Hepatocyte (in vitro differentiated cells): ENCODE measurements around the gene PADI2.

Source experiments
- CTCF ChIP-seq: fragments of 200-600 bp; sonication (generic); IDR thresholded peaks from 2 replicates; pipeline ENCODE4 v1.5.1; 2016; ENCODE audit warnings: antibody characterized with exemption, mild to moderate bottlenecking; ENCODE audit not compliant: poor library complexity
- EZH2 ChIP-seq: fragments of 200-600 bp; sonication (generic); IDR thresholded peaks from 2 replicates; pipeline ENCODE4 v1.6.1; 2016; ENCODE audit warnings: antibody characterized with exemption, mild to moderate bottlenecking, borderline replicate concordance
- EZH2phosphoT487 ChIP-seq: fragments of 200-600 bp; sonication (generic); IDR thresholded peaks from one replicate; pipeline ENCODE4 v1.6.1; 2018; ENCODE audit warnings: antibody characterized with exemption, mild to moderate bottlenecking, low read depth, moderate library complexity; ENCODE audit not compliant: unreplicated experiment, severe bottlenecking

DNA sequence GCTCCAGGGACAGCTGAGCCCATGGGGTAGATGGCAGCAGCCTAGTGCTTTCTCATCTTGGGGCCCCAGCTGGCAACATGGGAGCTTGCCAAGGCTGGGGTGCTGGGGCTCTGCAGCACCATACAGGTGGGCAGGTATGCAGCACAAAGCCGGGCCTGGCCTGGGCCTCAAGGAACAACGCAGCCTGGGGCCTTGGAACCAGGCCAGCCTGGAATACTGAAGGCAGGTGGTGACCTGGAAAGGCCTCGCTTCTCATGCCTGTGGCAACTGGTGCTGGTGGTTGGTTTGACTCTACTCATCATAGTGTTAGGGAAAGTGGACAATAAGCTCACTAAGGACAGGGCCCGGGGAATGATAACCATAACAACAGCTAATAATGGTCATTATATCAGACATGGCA is 38.4 kb downstream of the PADI2 start:
- TF ChIP-seq CTCF (no peak), EZH2 (no peak), EZH2phosphoT487 (no peak)
